Measurements from ENCODE around the gene ANKRD31.

The ANKRD31 gene

GRCh38 chr5:75054134-75054930, 182.3 kb downstream of the ANKRD31 start:
- no peak for DNase-seq

GRCh38 chr5:75053304-75054133, 183.2 kb downstream of the ANKRD31 start:
- no peak for DNase-seq

- DNase-seq, result no peak
These were observed 183.7 kb downstream of the ANKRD31 start for GRCh38 chr5:75053054-75053303.

- no peak for DNase-seq
These were observed 184.3 kb downstream of the ANKRD31 start, which contains the start of gene GCNT4 for GRCh38 chr5:75052192-75053053. Gene GCNT4, minus strand, starts transcription at chr5:75052558. Its CDS starts 22,521 bp downstream, at chr5:75030037.

DNA sequence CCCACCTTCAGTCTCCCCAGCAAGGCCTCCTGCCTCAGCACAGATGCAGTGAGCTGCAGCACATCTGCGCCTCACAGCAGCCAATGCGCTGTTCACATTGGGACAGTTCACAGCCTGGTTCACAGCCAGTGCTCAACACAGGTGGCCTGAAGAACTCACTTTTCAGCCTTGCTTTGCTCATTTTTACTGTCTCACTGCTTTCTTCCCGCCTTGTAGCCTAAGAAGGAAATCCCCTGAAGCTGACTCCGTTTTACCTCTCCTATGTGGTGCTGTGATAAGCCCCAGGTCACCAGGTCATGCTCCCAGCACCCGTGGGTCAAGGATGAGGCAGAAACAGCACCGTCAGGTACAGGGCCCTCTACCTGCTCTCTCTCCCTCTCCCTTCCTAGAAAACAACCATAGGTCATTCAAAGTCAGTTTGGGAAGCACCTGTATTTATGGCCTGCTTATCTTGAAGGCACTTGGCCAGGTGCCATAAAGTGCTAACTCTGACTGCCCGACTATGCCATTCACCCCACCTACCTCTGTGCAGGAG, 185.4 kb downstream of the ANKRD31 start:
- DNase-seq, result no peak

GRCh38 chr5:75050415-75050814, 186.3 kb downstream of the ANKRD31 start:
- no peak for DNase-seq

GRCh38 chr5:75049456-75050351, 187.0 kb downstream of the ANKRD31 start:
- DNase-seq, result peak; percentile 47

- no peak for DNase-seq
These were observed 188.2 kb downstream of the ANKRD31 start for GRCh38 chr5:75048457-75048953.

DNA sequence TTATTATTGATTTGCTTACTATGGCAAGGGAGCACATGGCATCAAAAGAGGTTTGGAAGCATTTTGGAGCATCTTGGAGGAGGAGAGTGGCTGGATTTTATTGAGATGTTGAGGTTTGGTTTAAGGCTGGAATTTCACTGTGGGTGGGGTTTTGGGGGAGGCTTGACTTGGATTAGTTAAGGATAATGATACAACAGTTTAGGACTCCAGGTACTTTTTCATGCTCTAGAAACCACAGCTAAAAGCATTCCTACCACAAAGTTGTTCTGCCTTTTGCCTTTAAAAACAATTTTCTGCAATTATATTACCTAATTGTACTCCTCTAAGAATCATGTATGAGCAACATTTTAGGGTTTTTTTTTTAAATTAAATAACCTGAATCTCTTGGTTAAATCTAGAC, 189.3 kb downstream of the ANKRD31 start:
- DNase-seq, result no peak

DNA sequence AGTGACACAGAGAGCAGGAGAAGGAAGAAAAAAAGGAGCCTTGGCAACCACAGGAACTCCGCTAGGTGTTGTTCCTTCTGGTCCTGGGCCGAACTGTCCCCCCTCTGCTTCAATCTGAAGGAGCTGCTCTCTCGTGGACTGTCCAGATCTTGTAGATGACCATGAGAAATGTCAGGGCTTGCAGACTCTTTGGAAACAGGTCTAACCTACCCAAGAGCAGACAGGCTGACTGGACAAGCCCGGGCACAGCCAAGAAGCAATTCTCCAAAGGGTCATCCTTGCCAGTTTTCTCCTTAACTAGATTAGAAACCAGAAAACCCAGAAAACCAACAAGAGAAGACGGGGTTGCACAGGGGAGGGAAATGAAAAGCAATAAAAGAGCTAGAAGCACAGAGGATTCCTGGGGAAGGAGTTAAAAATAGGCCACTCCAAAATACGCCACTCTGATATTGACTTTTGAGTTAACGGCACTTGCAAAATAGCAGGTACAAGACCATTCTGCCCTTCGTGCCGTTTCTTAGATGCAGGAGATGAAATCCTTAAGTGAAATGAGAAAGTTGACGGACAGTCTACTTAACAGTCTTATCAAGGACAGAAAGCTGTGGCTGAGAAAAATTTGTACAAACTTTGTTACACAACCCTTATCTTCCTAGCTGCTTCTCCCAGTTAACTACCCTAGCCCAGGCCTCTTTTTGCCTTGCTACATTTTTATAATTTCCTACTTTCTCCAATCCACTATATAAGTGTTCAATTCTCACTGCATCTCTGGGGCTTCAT, 190.1 kb downstream of the ANKRD31 start:
- no peak for DNase-seq

GRCh38 chr5:75045071-75045470, 191.6 kb downstream of the ANKRD31 start:
- no peak for DNase-seq

- DNase-seq, result no peak
These were observed 192.3 kb downstream of the ANKRD31 start for GRCh38 chr5:75044406-75044805.

DNA sequence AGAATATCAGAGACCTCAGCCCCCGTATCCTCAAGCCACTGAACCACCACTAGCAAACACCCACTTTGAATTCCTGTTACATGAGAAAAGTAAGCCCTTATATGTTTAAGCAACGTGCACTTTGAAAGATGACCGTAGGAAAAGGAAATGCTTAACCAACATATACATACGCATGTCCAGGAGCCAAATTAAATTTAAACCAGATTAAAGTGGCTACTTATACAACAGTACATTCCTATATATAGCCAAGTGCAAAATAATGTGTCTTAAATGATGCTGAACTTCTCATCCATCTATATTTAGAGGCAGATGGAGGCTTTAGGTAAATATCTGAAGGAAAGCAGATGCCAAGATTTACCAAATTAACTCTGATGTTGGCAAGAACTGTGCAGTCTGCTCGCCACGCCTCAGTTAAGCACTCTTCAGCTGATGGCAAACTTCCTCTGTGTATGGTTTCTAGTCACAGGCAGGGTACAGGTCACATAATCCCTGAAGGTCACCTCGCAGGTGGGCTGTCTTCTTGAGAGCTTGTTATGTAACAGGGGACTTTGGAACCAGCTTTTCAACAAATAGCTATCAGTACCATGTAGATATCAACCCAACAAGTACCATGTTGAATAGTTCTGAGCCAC, 192.9 kb downstream of the ANKRD31 start:
- DNase-seq, result no peak

DNA sequence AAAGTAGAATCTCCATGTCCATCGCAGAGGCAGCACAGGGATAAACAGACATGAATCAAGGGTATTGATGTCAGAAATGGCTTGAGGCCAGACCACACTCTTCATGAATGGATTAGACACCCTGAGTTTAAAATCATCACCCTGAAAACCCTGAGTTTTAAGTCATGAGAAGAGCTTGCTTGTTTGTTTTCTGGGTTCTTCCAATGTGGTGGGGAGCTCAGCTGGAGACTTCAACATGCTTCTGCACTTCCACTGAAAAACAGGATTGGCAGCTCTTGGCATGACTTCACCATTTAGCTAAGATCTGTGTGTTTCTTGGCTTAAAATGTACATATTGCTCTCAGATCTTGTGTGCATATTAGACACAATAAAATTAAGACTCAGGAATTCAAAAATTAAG, 194.2 kb downstream of the ANKRD31 start:
- no peak for DNase-seq

DNA sequence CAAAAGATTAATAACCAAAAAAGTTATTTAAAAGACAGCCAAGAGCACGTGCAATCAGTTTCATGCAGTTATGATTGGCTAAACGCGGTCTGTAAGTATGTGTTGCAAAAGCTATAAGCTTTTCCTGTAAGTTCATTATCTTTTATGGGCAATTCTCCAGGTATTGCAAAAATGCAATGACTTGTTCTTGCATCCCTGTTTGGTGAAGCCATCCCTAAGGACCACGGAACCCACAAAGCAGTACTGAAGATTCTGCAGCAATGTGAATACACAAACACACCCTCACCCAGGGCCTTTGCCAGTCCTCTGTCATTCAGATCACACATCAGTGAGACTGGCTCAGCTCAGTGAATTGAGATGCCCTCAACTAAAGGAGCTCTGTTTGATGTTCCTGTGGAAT, 195.7 kb downstream of the ANKRD31 start:
- DNase-seq, result no peak

DNA sequence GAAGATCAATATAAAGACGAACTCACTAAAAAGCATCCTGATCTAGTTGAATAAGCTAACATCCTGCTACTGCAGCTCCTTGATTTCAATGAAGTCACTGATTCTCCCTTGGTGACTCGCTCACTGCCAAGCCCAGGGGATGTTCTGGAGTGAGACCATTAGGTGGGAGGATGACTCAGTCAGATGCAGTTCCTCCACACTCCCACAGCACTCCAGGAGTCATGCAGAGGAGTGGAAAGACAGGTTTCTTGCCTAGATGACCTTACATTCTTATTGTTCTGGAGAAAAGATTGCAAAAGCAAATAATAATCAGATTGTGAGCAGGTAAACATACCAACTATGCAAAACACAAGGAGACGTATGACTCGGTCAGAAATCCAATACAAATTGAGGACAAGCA, 199.6 kb downstream of the ANKRD31 start:
- no peak for DNase-seq

DNA sequence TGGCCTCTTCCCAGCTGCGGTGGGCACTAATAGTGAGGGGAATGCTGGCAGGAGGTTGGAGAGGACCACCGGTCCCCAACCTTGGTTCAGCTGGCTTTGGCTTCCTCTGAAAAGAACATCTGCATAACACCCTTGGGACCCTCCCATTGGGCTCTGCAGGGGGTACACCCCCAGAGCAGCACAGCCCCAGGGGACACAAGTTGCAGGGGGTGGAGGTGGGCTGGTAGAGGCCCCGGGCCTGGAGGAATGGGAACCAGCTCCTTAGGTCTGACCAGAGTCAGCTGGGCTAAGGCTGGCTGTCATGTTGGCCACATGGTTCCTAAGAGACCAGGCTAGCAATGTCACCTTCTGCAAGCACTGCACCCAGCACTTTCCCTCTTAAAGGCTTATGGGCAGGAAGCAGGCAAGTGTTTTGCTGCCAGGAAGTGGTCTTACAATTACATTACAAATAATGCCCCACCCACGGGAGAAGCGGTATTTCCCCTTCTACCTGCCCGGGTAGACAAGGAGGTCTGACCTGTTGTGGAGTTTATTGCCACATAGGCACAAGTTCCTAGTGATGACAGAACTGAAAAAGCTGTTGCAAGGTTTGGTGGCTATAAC, 202.4 kb downstream of the ANKRD31 start:
- DNase-seq, result no peak

- no peak for DNase-seq
These were observed 205.3 kb downstream of the ANKRD31 start for GRCh38 chr5:75031366-75031765.

DNA sequence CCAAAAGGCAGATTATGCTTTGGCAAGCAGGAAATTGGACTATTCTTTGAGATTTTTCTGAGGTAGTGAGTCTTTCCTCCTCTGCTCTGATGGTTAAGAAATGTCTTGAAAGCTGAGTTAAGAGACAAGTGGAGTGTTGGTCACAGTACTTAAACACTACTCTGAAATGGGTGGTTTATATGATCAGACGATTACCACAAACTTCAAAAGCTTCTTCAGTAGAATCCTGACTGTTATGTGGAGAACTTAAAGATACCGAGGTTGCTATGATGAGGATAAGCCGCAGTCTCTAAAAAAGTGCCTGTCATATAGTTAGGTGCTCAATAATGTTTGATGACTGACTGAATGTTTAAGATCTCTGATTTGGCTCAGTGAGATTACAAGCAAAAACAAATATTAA, 208.6 kb downstream of the ANKRD31 start:
- DNase-seq, result no peak

Data from NCI-H1436 (cell line).